ENCODE results near the gene OSBPL10. TPM values are rescaled to one million over a fixed set of nuclear protein-coding genes. Genes with fewer than 3 reads are reported as not detected.

The OSBPL10 gene
- total RNA-seq, 1 donor from 2014 or later, result 3.8 TPM

- H3K9me3 Mint-ChIP-seq (ENCODE audit: unreplicated experiment), result no peaks in the 10 kb centered on the region
- no peak overlapping the region for H3K4me3 Mint-ChIP-seq (ENCODE audit: unreplicated experiment)
- no peak for TF ChIP-seq CTCF (IDR thresholded peaks at IDR 0.05; ENCODE audit: partially characterized antibody, unreplicated experiment)
- DNase-seq, result no peak
- no peak overlapping the region for H3K27ac Mint-ChIP-seq (ENCODE audit: unreplicated experiment)
- peaks cover 2% of the 10 kb centered on the region for H3K27me3 Mint-ChIP-seq (ENCODE audit: unreplicated experiment)
- no peaks in the 10 kb centered on the region for H3K36me3 Mint-ChIP-seq (ENCODE audit: unreplicated experiment)
- H3K4me1 Mint-ChIP-seq (ENCODE audit: low read depth, unreplicated experiment), result no peaks in the 10 kb centered on the region
Measured at GRCh38 chr3:31765871-31766270, 215.2 kb downstream of the OSBPL10 start.

- no peak for TF ChIP-seq CTCF (IDR thresholded peaks at IDR 0.05; ENCODE audit: partially characterized antibody, unreplicated experiment)
- Mint-ChIP-seq H3K27ac (ENCODE audit: unreplicated experiment) (no peak overlapping the region), H3K4me3 (ENCODE audit: unreplicated experiment) (no peak overlapping the region), H3K9me3 (ENCODE audit: unreplicated experiment) (no peaks in the 10 kb centered on the region), H3K36me3 (ENCODE audit: unreplicated experiment) (no peaks in the 10 kb centered on the region), H3K27me3 (ENCODE audit: unreplicated experiment) (peaks cover 2% of the 10 kb centered on the region), H3K4me1 (ENCODE audit: low read depth, unreplicated experiment) (no peaks in the 10 kb centered on the region)
- DNase-seq, result no peak
Measured at GRCh38 chr3:31763731-31764130, 217.3 kb downstream of the OSBPL10 start.

GRCh38 chr3:31762888-31763351, 218.1 kb downstream of the OSBPL10 start:
- no peaks in the 10 kb centered on the region for H3K4me1 Mint-ChIP-seq (ENCODE audit: low read depth, unreplicated experiment)
- TF ChIP-seq CTCF (IDR thresholded peaks at IDR 0.05; ENCODE audit: partially characterized antibody, unreplicated experiment), result no peak
- H3K4me3 Mint-ChIP-seq (ENCODE audit: unreplicated experiment), result no peak overlapping the region
- no peaks in the 10 kb centered on the region for H3K36me3 Mint-ChIP-seq (ENCODE audit: unreplicated experiment)
- H3K27ac Mint-ChIP-seq (ENCODE audit: unreplicated experiment), result no peak overlapping the region
- no peaks in the 10 kb centered on the region for H3K9me3 Mint-ChIP-seq (ENCODE audit: unreplicated experiment)
- H3K27me3 Mint-ChIP-seq (ENCODE audit: unreplicated experiment), result peaks cover 4% of the 10 kb centered on the region
- no peak for DNase-seq

GRCh38 chr3:31762097-31762764, 218.8 kb downstream of the OSBPL10 start:
- no peak overlapping the region for H3K27ac Mint-ChIP-seq (ENCODE audit: unreplicated experiment)
- H3K36me3 Mint-ChIP-seq (ENCODE audit: unreplicated experiment), result no peaks in the 10 kb centered on the region
- H3K4me1 Mint-ChIP-seq (ENCODE audit: low read depth, unreplicated experiment), result no peaks in the 10 kb centered on the region
- H3K27me3 Mint-ChIP-seq (ENCODE audit: unreplicated experiment), result peaks cover 4% of the 10 kb centered on the region
- H3K9me3 Mint-ChIP-seq (ENCODE audit: unreplicated experiment), result no peaks in the 10 kb centered on the region
- H3K4me3 Mint-ChIP-seq (ENCODE audit: unreplicated experiment), result no peak overlapping the region
- no peak for DNase-seq
- TF ChIP-seq CTCF (IDR thresholded peaks at IDR 0.05; ENCODE audit: partially characterized antibody, unreplicated experiment), result no peak

- no peak overlapping the region for H3K4me3 Mint-ChIP-seq (ENCODE audit: unreplicated experiment)
- no peak for TF ChIP-seq CTCF (IDR thresholded peaks at IDR 0.05; ENCODE audit: partially characterized antibody, unreplicated experiment)
- DNase-seq, result no peak
- H3K36me3 Mint-ChIP-seq (ENCODE audit: unreplicated experiment), result no peaks in the 10 kb centered on the region
- no peaks in the 10 kb centered on the region for H3K9me3 Mint-ChIP-seq (ENCODE audit: unreplicated experiment)
- H3K4me1 Mint-ChIP-seq (ENCODE audit: low read depth, unreplicated experiment), result no peaks in the 10 kb centered on the region
- H3K27ac Mint-ChIP-seq (ENCODE audit: unreplicated experiment), result no peak overlapping the region
- H3K27me3 Mint-ChIP-seq (ENCODE audit: unreplicated experiment), result peaks cover 4% of the 10 kb centered on the region
Measured at GRCh38 chr3:31760654-31761053, 220.4 kb downstream of the OSBPL10 start.

Data from glutamatergic neuron (in vitro differentiated cells).